NCI-H2196 (cell line): Measurements from ENCODE around the gene CENPW.

Experiments
- DNase-seq: peaks from one replicate; lab custom pipeline; 2025; ENCODE audit not compliant: unreplicated experiment; lab: John Stamatoyannopoulos, UW

The CENPW gene

DNA sequence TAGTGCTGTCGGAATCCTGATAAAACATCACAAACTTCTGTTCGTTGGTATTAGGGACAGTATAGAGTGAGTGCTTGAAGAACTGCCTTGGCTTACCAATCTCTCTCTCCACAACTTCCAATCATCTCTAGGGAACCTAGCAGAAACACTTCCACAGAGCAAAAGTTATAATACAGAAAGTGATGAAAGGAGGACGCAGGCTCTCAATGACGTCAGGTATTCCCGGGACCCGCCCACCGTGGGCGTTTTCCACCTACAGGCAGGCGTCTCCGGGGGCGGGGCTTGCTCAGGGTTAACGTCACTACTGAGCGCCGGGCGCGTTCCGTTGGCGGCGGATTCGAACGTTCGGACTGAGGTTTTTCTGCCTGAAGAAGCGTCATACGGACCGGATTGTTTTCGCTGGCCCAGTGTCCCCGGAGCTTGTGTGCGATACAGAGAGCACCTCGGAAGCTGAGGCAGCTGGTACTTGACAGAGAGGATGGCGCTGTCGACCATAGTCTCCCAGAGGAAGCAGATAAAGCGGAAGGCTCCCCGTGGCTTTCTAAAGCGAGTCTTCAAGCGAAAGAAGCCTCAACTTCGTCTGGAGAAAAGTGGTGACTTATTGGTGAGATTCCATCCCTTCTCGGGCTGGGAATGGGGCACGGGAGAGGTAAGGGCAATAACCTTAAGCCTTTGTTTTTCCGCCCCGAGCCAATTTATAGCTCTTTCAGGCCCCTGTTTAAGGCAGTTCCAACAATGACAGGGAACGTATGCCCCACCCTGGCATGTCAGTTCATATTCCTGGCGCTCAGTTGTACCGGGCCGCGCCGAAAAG is at the start of gene CENPW:
Gene CENPW (plus strand): TSS at position 320 of the 814 bp plus-strand sequence. CDS start 159 bp downstream, at position 479.
- peak; percentile 94 for DNase-seq

DNA sequence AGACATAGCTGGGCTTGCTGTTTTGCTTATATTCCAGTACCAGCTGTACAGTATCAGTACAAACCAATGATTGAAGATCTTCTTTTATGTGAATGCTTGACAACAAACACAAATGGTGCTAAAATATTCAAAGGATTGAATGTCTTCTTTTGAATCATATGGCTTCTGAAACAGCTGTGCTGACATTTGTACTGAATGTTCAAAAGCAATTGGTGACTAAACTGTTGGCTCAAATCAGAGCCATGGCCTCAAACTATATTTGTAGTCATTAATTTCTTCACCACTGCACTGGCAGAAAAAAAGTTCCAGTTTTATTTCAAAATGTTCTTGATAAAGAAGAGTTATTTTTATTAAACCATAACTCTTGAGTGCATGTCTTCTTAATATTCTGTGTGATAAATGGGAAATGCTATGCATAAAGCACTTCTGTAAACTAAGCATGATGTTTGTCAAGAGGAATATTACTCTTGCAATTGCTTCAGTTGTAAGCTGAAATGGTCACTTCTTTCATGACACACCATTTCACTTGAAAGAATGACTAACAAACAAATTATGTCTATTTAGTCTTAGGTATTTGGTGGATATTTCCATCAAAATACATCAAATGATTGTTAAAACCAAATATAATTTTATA is 45.9 kb upstream of the CENPW start:
- no peak for DNase-seq

DNA sequence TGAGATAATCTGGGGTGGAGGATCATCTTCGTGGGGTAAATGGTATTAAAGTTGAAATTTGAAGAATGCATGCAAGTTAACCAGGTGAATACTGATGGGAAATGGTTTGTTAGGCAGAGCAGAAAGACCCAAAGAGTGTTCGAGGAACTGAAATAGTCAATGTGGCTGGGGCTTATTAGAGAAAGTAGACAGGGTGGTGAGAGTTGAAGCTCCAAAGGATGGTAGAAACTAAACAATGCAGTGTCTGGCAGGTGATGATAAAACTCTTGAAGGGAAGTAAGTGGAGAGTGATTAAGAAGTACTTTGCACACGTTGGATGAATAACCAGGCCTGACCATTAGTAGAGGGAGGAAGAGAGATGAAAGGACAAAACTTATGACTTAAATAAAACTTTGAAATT is 39.8 kb upstream of the CENPW start:
- no peak for DNase-seq

DNA sequence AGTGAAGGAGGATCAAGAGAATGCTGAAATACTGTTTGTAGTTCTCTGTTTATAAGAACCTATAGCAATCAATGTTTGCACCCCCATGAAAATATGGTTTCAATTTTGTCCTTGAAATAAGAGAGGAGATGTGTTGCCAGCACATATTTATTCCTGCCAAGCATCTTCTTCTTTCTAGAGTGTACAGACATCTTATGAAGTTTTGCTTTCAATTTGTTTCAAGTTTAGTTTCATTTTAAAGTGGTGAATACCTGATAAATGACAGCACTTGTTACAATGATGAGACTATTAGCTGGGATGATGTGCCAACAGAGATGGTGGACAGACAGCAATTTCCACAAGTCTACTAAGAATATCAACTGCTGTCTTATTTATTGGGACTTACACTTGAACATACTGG is 39.2 kb upstream of the CENPW start:
- DNase-seq: no peak

DNA sequence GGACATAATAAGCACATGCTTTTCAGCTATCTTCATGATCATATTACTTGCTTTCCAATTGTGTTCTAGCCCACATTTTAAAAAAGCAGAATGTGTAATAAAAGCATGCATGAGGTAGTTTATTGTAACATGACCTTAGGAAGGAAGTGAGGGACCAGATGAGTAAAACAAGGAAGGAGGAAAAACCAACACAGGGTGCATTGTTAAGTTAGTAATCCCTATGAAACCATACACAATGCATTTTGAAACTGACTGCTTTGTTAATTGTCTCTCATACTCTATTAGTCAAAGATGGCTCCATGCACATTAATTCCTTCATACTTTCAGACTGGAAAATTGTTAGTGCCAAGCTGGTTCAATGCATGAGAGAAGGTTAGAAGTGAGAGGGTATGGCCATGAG is 37.7 kb upstream of the CENPW start:
- no peak for DNase-seq

DNA sequence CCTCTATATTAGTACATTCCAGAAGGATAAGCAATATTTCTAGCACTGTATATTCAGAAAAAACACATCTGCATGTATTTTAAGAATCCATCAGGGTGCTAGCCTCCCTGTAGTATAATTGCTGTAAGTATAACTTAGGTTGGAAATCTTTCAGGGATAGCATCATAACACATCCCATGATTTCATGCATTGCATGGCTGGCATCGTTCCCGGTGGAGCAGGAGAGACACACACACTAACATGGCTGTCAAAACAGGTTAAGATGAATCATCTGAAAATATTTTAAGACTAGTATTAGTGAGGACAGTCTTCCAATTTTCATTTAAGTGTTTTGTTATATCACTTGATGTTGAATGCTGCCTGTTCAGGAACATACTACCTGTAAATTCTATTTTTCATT is 32.1 kb upstream of the CENPW start:
- DNase-seq: no peak

DNA sequence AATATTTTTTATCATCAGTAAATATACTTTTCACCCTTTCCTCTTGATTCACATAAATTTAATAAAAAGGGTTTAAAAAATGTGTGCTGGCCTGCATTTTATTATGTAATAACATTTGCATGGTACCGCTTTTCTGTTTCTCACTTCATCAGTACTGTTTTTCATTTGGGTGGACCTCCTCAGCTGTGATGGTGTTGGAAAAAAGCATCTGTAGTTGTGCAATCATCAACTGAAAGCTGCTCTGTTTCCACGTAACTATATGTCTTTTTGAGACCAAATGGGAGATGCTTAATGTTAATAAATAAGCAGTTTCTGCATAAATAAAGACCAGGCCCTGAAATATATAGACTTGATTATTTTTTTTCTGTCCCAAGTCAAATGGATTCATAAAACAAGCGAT is 31.6 kb upstream of the CENPW start:
- DNase-seq: no peak

DNA sequence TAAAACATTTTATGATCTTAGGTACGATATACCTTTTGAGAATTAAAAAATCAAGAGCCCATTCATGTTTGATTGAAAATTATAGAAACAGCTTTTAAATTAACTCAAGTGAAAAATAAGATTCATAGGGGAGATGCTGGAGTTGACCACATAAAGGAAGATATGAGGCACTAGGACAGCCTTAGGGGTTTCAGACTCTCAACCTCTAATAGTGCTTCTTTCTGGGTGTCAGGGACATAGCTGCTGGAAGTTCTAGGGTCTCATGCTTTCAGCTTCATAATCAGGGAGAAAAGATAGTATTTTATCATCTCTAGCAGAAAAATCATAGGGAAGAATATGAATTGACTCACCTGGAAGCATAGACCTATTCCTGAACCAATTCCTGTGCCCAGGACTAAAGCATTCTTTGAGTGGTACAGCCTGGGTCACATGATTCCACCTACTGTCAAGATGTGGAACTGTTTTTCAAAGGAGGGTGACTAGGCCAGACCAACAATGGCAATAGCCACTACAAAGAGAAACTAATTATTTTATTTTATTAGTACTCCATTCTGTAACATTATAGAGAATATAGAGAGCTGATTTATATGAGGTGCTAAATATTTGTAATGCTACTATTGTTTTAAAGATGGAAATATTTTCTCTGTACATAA is 27.8 kb upstream of the CENPW start:
- no peak for DNase-seq

DNA sequence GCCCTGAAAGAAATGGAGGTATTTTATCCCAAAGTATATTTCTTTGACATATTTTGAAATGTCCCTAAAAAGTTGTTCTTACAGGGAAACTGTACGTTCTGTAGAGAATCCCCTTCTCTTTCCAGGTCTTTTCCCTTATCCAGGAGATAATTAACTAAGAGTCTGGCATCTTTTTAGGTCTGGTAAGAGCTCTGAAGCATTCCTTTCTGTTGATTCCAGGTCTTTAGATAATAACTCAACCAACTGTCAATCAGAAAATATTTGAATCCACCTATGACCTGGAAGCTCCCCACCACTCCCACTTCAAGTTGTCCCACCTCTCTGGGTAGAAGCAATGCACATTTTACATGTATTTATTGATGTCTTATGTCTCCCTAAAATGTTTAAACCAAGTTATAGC is 26.0 kb upstream of the CENPW start:
- DNase-seq: no peak

DNA sequence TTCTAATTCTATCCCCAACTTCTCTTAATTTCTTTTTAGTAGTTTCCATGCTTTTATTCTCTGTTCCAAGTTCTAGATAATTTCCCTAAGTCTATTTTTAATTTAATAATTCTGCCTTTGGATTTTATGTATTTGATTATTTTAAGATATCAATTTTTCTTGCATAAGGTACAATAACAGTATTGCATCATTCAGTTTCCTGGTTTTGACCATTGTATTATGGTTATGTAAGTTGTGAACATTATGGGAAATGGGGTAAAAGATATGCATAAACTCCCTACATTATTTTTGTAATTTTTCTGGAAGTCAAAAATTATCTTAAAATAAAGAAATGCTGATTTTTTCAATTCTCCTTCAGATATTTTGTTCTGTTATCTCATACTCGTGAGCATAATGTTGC is 21.1 kb upstream of the CENPW start:
- no peak for DNase-seq

DNA sequence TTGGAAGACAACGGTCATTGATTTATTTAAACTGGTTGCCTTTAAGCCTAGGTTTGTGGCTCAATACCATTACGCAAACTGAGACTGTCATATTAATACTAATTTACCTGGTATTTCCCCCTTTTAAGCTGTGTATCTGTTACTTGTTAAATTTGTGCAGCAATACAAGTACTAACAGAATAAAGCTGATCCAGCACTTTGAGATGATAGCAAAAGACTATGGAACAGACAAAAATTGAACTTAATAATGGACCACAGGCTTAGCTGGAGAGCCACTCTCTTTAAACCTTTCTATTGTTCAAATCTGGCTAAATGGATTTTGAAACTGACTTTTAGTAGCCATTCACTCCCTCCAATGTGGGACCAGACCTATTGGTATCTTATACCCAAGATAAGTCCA is 6.2 kb upstream of the CENPW start:
- no peak for DNase-seq

DNA sequence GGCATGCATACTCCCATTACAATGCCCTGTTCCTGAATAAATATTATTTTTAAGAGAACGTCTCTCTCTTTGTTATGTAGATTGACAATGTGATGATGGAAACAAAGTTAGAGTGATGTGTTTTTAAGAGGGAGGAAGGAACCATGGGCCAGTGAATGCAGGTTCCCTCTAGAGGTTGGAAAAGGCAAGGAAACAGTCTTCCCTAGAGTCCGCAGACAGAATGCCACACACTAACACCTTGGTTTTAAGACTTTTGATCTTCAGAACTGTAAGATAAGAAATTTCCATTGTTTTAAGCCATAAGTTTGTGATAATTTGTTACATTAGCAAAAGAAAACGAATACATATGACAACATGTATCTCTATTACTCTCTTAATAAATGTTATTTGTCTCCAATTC is 4.7 kb upstream of the CENPW start:
- no peak for DNase-seq

DNA sequence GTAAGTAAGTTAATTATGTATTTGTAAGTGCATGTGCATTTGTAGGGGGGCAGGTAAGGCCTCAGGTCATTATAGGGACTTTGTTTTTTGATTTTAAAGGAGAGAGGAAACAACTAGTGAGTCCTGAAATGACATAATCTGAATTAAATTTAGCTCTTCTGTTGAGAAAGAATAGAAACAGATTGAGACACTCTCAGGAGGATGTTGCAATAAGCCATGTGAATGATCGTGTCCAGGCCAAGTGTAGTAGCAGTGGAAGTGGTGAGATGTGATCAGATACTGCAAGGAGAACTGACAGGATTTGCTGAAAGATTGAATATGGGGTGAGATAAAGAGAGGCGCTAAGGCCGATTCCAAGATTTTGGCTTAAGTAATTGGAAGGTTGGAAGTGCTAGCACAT is 2.6 kb upstream of the CENPW start:
- no peak for DNase-seq

DNA sequence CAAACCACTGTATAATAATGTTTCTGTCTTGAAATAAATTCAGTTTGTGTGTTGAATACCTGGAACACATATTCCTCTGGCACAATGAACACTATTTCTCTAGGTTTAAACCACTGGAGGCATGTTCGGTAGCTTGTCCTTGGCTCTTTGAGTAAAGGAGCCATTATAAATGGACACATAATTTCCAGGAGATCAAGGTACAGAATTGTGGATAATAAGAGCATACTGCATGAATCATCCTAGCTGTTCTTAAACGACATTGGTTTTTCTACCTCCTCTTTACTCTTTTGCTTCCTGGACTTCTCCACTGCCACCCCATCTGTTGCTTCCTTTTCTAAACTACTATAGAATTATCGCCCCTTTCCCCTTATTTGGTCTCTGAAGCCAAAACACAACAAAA is 1.2 kb downstream of the CENPW start:
- no peak for DNase-seq

DNA sequence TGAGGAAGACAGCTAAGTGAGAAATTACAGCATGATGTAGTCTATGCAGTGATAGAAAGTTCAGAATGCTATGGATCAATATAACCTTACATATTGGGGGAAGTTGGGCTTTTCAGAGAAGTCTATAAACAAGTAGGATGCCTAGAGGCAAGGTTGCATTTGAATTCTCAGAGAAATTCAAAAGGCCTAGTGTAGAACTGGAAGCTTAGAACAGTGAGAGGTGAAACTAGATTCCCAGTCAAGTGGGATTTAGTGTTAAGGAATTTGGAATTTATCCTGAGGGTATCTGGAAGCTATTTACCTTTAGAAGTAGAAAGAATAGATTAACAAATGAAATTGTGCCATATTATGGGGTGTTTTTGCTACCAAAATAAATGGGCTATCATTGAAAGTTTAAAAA is 4.3 kb downstream of the CENPW start:
- no peak for DNase-seq

DNA sequence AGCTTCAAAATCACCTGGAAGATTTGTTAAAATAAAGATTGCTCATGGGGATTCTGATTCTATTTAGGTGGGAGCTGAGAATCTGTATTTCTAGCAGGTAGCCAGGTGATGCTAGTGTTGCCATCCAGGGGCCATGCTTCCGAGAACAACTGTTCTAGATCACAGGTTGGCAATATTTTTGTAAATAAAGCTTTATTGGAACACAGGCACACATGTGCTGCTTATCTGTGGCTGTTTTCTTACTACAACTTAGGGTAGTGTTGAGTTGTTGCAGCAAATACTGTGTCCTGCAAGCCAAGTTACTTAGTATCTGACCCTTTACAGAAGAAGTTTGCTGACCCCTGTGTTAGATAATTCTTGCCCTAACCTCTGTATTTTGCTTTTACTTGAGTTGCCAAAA is 12.0 kb downstream of the CENPW start:
- no peak for DNase-seq

DNA sequence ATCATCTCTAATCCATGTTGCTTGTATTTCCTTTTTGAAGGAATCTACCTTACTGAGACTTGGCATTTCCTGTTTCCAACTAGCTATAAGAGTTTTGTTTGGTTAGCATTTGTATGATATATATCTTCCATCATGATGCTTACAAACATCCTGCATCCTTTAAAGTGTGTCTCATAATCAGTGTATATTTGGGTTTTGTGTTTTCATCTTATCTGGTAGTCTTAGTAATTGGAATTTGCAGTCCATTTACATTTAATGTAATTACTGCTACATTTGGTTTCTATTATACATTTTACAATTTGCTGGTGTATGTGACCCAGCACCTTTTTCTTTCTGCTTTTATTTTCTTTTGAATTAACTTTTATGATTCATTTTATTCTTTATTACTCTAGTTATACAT is 12.6 kb downstream of the CENPW start:
- no peak for DNase-seq

DNA sequence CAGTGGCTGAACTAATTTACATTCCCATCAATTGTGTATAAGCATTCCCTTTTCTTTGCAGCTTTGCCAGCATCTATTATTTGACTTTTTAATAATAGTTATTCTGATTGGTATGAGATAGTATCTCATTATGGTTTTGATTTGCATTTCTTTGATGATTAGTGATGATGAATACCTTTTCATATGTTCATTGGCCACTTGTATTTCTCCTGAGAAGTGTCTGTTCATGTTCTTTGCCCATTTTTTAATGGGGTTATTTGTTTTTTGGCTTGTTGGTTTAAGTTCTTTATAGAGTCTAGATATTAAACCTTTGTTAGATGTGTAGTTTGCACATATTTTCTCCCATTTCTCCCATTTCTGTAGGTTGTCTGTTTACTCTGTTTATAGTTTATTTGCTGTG is 16.6 kb downstream of the CENPW start:
- no peak for DNase-seq

DNA sequence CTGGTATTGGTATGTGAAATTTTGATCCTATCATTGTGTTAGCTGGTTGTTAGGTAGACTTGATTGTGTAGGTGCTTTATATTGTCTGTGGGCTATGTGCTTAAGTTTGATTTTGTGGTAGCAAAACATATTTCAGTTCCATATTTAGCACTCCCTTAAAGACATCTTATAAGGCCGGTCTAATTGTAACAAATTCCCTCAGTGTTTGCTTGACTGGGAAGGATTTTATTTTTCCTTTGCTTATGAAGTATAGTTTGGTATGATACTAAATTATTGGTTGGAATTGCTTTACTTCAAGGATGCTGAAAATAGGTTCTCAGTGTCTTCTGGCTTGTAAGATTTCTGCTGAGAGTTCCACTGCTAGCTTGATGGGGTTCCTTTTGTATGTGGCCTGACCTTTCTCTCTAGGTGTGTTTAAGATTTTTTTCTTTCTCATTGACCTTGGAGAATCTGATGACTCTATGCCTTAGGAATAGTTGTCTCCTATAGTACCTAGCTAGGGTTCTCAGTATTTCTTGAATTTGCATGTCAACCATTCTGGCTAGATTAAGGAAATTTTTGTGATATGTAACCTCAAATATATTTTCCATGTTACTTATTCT is 20.1 kb downstream of the CENPW start:
- no peak for DNase-seq

DNA sequence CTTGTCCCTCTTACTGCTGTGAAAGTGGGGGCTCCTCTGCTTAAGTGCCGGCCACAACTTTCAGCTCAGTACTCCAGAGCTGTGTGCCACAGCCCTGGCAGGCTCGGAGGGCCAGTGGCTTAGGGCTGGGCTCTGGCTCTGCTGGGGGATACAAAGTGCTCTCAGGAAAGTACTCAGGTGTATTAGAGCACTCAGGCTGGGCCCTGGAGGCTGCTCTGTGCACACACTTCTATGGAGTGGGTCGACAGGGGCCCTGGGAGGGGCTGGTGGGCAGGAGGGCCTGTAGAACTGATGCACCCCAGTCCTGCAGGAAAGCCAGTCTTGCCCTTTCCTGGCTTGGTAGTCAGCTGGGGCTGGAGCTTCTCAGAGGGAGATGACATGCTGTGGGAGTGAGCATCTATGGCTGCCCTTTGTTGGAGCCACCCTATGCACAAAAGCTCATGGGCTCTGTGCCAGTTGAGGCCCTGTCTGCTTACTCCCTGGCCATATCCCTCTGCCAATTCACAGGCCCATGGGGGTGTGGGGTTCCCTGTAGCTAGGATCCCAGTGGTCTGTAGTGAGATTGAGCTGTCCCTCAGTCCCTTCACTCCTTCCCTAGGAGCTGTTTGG is 22.0 kb downstream of the CENPW start:
- no peak for DNase-seq

DNA sequence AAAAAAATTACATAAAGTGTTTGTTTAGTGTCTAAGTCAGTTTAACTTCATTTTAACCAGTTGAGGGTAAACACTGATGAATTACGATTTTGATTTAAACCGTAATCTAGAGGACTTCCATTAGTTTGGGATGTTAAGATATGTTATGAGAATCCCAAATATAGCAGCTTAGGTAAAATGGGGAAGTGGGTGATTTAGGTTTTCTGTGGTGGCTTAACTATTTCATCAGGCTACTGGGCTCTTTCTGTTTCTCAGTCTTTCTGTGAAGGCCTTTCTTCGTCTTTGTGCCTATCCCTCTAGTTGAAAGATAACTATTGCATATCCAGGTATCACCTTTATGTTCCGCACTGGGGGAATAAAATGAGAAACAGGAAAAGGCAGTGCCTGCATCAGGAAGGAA is 27.9 kb downstream of the CENPW start:
- no peak for DNase-seq

DNA sequence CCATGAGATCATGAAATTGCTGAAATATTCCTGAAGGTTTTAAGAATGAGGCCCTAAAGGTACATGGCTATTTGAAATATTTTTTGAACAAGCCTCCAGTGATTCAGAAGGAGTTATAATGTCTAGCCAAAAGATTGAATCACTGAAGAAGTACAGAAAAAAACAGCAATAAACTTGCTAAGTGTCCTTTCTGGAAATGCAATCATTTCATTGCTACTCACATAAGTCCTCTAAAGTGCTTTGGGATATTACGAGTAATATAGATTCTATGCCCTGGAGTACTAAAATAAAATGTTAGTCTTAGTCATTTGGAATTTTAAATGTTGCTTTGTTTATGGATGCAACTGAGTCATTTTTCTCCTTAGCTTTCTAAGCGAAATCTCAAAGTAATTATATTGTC is 32.7 kb downstream of the CENPW start:
- DNase-seq: no peak
